Measurements from ENCODE around the gene PROSER1.

The PROSER1 gene

DNA sequence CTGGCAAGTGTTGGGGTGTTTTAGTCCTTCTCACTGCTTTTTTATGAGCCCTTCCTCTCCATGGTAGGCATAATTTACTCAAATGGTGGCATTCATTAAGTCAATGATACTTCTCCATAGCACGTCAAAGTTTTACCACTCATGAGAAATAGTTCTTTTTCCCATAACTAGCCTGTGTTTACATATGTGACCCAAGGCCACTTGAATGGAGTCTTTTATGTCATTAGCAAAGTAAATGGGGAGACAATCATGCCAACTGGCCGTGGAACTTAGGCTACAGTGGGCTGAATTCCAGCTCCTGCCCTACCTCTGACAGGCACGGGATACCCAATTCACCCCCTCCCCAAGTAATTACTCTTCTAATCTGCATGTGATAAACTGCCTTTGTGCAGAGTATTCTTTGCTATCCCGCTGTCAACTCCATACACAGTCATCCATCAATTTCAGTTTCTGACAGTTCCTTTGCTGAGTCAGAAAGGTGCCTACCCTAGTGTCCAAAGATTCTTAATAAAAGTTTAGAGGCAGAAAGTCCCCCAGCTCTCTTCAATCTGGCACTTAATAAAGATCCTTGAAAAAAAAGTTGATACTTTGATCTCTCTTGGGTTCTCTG, 16.9 kb downstream of the PROSER1 start:
- TF ChIP-seq TAF1 (IDR thresholded peaks at IDR 0.05; ENCODE audit: borderline replicate concordance, insufficient read depth, low read length) (no peak), FOXP2 (optimal IDR thresholded peaks at IDR 0.05; ENCODE audit: borderline replicate concordance, extremely low read depth, extremely low read length, insufficient read depth) (no peak), SIN3A (IDR thresholded peaks at IDR 0.05; ENCODE audit: borderline replicate concordance, insufficient read depth, low read length) (no peak), POLR2AphosphoS5 (IDR thresholded peaks at IDR 0.05; ENCODE audit: low read depth, low read length) (no peak)
- TF ChIP-seq, protein P1, sequence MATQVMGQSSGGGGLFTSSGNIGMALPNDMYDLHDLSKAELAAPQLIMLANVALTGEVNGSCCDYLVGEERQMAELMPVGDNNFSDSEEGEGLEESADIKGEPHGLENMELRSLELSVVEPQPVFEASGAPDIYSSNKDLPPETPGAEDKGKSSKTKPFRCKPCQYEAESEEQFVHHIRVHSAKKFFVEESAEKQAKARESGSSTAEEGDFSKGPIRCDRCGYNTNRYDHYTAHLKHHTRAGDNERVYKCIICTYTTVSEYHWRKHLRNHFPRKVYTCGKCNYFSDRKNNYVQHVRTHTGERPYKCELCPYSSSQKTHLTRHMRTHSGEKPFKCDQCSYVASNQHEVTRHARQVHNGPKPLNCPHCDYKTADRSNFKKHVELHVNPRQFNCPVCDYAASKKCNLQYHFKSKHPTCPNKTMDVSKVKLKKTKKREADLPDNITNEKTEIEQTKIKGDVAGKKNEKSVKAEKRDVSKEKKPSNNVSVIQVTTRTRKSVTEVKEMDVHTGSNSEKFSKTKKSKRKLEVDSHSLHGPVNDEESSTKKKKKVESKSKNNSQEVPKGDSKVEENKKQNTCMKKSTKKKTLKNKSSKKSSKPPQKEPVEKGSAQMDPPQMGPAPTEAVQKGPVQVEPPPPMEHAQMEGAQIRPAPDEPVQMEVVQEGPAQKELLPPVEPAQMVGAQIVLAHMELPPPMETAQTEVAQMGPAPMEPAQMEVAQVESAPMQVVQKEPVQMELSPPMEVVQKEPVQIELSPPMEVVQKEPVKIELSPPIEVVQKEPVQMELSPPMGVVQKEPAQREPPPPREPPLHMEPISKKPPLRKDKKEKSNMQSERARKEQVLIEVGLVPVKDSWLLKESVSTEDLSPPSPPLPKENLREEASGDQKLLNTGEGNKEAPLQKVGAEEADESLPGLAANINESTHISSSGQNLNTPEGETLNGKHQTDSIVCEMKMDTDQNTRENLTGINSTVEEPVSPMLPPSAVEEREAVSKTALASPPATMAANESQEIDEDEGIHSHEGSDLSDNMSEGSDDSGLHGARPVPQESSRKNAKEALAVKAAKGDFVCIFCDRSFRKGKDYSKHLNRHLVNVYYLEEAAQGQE (IDR thresholded peaks at IDR 0.05; ENCODE audit: insufficient read depth in 1 of 2, low read depth in 2 of 2, low read length in 2 of 2) = no peak

DNA sequence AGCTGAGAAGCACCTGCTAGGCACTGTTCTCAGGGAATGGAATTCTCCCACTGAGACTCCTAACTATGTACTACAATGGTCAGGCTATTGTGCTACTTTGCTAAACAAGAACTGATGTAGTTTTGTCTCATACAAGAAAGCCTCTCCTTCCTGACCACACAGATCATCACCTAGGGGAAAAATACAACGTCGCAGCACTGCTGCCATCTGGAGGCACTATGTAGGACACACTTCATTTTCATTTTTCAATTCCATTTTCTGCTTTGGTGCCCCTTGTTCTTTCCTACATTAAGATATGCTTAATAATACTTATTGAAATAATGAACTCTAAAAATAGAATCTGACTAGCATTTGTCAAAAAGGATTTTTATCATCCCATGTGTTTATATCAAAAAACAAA, 21.1 kb downstream of the PROSER1 start:
- no peak for TF ChIP-seq SIN3A (IDR thresholded peaks at IDR 0.05; ENCODE audit: borderline replicate concordance, insufficient read depth, low read length)

DNA sequence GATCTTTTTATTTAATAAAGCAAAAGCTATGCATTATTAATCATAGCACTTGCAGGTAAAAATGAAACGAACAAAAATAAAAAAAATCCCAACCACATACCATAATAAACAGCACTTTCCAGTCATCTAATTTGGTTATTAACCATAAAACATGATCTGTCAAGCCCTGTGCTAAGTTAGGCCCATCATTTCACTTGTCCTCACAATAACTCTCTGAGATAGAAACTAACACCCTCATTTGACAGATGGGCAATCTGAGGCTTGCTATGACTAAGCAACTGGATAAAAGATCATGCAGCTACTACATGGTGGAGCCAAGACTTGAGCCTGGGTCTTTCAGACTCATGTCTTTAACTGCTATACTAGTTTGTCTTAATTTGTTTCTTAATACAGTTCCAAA, 21.8 kb downstream of the PROSER1 start:
- TF ChIP-seq TAF1 (IDR thresholded peaks at IDR 0.05; ENCODE audit: borderline replicate concordance, insufficient read depth, low read length) (no peak), POLR2AphosphoS5 (IDR thresholded peaks at IDR 0.05; ENCODE audit: low read depth, low read length) (no peak), FOXP2 (optimal IDR thresholded peaks at IDR 0.05; ENCODE audit: borderline replicate concordance, extremely low read depth, extremely low read length, insufficient read depth) (no peak), SIN3A (IDR thresholded peaks at IDR 0.05; ENCODE audit: borderline replicate concordance, insufficient read depth, low read length) (no peak)
- TF ChIP-seq, protein P1 (IDR thresholded peaks at IDR 0.05; ENCODE audit: insufficient read depth in 1 of 2, low read depth in 2 of 2, low read length in 2 of 2) = no peak

DNA sequence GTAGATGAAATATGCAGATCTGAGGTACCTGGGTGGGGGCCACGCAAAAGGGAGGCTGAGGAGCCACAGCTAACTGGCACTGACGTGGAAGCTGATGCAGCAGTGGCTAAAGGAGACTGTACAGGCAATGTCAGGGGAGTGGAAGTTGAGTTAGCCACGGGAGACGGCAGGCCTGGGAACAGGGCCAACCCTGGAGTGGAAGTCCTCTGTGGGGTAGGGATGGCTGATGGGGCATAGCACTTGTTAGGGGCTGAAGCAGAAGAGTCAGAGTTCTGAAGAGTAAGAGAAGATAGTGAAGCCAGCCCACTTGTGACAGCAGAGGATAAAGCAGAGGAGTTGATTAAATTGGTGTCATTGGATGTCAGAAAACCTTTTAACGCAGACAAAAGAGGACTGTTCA, 24.4 kb downstream of the PROSER1 start:
- TF ChIP-seq POLR2AphosphoS5 (IDR thresholded peaks at IDR 0.05; ENCODE audit: low read depth, low read length) (no peak), TAF1 (IDR thresholded peaks at IDR 0.05; ENCODE audit: borderline replicate concordance, insufficient read depth, low read length) (no peak), SIN3A (IDR thresholded peaks at IDR 0.05; ENCODE audit: borderline replicate concordance, insufficient read depth, low read length) (no peak), FOXP2 (optimal IDR thresholded peaks at IDR 0.05; ENCODE audit: borderline replicate concordance, extremely low read depth, extremely low read length, insufficient read depth) (no peak)
- TF ChIP-seq, protein P1 (IDR thresholded peaks at IDR 0.05; ENCODE audit: insufficient read depth in 1 of 2, low read depth in 2 of 2, low read length in 2 of 2) = no peak

DNA sequence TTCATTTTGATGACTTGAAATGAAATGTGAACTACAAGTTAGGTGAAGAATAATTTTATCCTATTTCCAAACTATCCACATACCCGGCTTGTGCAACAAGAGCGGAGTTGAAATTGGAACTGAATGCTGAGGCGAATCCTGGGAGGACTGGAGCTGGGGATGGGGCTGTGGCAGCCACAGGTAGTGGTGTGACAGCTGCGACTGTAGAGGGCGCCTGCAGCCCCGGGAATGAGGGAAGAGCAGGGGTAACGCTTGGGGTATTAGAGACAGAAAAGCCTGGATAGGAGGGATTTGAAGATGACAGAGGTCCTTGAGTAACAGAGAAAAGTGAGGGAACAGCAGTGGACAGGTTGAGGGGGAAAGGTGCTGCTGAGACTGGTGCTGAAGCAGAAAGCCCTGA, 25.3 kb downstream of the PROSER1 start:
- TF ChIP-seq SIN3A (IDR thresholded peaks at IDR 0.05; ENCODE audit: borderline replicate concordance, insufficient read depth, low read length) (no peak), FOXP2 (optimal IDR thresholded peaks at IDR 0.05; ENCODE audit: borderline replicate concordance, extremely low read depth, extremely low read length, insufficient read depth) (no peak), TAF1 (IDR thresholded peaks at IDR 0.05; ENCODE audit: borderline replicate concordance, insufficient read depth, low read length) (no peak), POLR2AphosphoS5 (IDR thresholded peaks at IDR 0.05; ENCODE audit: low read depth, low read length) (no peak)
- TF ChIP-seq, protein P1 (IDR thresholded peaks at IDR 0.05; ENCODE audit: insufficient read depth in 1 of 2, low read depth in 2 of 2, low read length in 2 of 2) = no peak
